WERI-Rb-1 (cell line): ENCODE data around the gene SH3RF3.

Experiments used
- DNase-seq: peaks from one replicate; pipeline ENCODE4 v3.0.0-alpha.2; 2020
- H3K27ac ChIP-seq: fragments of 250-450 bp; sonication (Bioruptor Pico); 2 replicates; pipeline ENCODE4 v1.5.1; 2020; ENCODE audit warnings: mild to moderate bottlenecking, moderate library complexity
- H3K27me3 ChIP-seq: fragments of 250-450 bp; sonication (Bioruptor Pico); 2 replicates; pipeline ENCODE4 v1.5.1; 2021; ENCODE audit warnings: mild to moderate bottlenecking, low read depth, moderate library complexity; ENCODE audit not compliant: insufficient read depth, severe bottlenecking
- H3K36me3 ChIP-seq: fragments of 250-450 bp; sonication (Bioruptor Pico); 2 replicates; pipeline ENCODE4 v1.5.1; 2020; ENCODE audit warnings: mild to moderate bottlenecking, moderate library complexity
- H3K4me3 ChIP-seq: 2 replicates; pipeline ENCODE4 v1.5.1; 2011; ENCODE audit warnings: low read depth, mild to moderate bottlenecking, control low read depth, low read length
- H3K9me3 ChIP-seq: fragments of 250-450 bp; sonication (Bioruptor Pico); 2 replicates; pipeline ENCODE4 v1.5.1; 2021; ENCODE audit warnings: mild to moderate bottlenecking, moderate library complexity; ENCODE audit not compliant: severe bottlenecking
- CTCF ChIP-seq: IDR thresholded peaks from 2 replicates; pipeline ENCODE4 v1.5.1; 2011; ENCODE audit warnings: low read depth, mild to moderate bottlenecking, control low read depth, inconsistent platforms, low read length

SH3RF3 gene

GRCh38 chr2:109237792-109238191 lies 108.8 kb downstream of the SH3RF3 start:
- no peaks in the 10 kb centered on the region for H3K27me3 ChIP-seq
- H3K9me3 ChIP-seq: no peaks in the 10 kb centered on the region
- TF ChIP-seq CTCF: no peak
- DNase-seq: no peak
- no peak overlapping the region for H3K27ac ChIP-seq
- H3K4me3 ChIP-seq: no peak overlapping the region
- no peaks in the 10 kb centered on the region for H3K36me3 ChIP-seq

GRCh38 chr2:109238580-109238979 lies 109.6 kb downstream of the SH3RF3 start:
- no peak overlapping the region for H3K4me3 ChIP-seq
- no peak overlapping the region for H3K27ac ChIP-seq
- no peaks in the 10 kb centered on the region for H3K27me3 ChIP-seq
- TF ChIP-seq CTCF: no peak
- DNase-seq: no peak
- H3K36me3 ChIP-seq: no peaks in the 10 kb centered on the region
- H3K9me3 ChIP-seq: no peaks in the 10 kb centered on the region

- no peak for TF ChIP-seq CTCF
- Histone ChIP-seq H3K36me3 (no peaks in the 10 kb centered on the region), H3K9me3 (no peaks in the 10 kb centered on the region), H3K27ac (no peak overlapping the region), H3K4me3 (no peak overlapping the region), H3K27me3 (no peaks in the 10 kb centered on the region)
- DNase-seq: no peak
Measured at GRCh38 chr2:109239720-109240119, 110.7 kb downstream of the SH3RF3 start.

- TF ChIP-seq CTCF: no peak
- Histone ChIP-seq H3K9me3 (no peaks in the 10 kb centered on the region), H3K27ac (no peak overlapping the region), H3K27me3 (no peaks in the 10 kb centered on the region), H3K36me3 (no peaks in the 10 kb centered on the region), H3K4me3 (no peak overlapping the region)
- DNase-seq: no peak
Measured at GRCh38 chr2:109242210-109242653, 113.2 kb downstream of the SH3RF3 start.

GRCh38 chr2:109242654-109243331 lies 113.8 kb downstream of the SH3RF3 start:
- no peak overlapping the region for H3K4me3 ChIP-seq
- DNase-seq: no peak
- no peaks in the 10 kb centered on the region for H3K36me3 ChIP-seq
- TF ChIP-seq CTCF: no peak
- no peaks in the 10 kb centered on the region for H3K9me3 ChIP-seq
- H3K27ac ChIP-seq: no peak overlapping the region
- no peaks in the 10 kb centered on the region for H3K27me3 ChIP-seq
